ENCODE data around the gene LRRK1.

- TF ChIP-seq POLR2A (IDR thresholded peaks at IDR 0.05; ENCODE audit: low read length) = no peak
- TF ChIP-seq GATA1 (IDR thresholded peaks at IDR 0.05; ENCODE audit: low read depth, low read length) = no peak
These were observed 79.5 kb downstream of the LRRK1 start for GRCh38 chr15:100998630-100999029.
